ENCODE results near the gene DAPK2.

The DAPK2 gene

DNA sequence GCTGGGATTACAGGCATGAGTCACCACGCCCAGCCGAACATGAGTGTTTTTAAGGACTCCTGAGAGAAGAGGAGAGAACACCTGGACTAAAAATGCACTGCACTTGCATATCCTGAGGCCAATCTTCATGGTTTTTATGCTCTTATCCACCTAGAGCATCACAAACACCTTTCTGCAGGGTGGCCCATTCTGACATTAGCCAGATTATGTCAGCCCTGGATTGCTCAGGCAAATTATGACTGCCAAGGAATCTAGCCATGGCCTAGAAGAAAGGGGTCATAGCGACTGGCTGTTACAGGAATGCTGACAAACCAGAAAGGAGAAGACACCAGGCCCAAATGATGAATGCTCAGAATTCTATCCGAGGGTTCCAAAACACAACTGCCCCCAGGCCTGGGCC, 171.7 kb downstream of the DAPK2 start:
- no peak overlapping the region for H3K27ac ChIP-seq
- TF ChIP-seq CTCF (IDR thresholded peaks at IDR 0.05) (no peak), ZFX (IDR thresholded peaks at IDR 0.05; ENCODE audit: borderline replicate concordance) (no peak)

DNA sequence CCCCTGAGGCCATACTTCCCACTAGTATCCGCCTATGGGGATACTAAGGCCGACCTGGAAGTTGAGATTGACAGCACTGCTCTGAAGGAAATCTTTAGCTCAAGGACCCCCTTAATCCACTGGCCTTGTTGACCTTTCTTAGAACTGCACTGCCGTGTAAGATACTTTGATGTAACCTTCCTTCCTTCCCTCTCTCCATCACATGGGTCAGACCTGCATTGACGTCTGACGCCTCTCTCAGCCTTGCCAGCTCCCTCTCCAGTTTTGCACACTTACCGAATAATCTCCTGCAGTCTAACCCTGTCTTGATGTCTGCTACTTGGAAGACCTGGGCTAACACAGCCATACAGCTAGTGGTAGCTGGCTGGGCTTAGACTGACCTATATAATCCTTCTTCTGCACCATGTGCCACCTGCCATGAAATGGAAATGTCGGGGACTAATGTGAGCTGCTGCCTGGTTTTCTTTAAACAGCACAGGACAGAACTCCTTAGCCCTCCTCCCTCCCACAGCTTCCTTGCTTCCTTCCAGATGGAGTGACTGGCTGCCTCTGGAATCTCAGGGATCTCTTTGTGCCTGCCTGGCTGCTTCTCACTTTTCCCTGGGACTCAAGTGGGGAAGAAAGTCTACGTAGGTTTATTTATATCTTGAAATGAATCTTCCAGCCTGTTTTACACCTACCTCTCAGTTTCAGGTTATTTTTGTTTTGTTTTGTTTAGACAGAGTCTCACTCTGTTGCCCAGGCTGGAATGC, 173.3 kb downstream of the DAPK2 start:
- no peak overlapping the region for H3K27ac ChIP-seq
- TF ChIP-seq CTCF (IDR thresholded peaks at IDR 0.05) (no peak), ZFX (IDR thresholded peaks at IDR 0.05; ENCODE audit: borderline replicate concordance) (no peak)

DNA sequence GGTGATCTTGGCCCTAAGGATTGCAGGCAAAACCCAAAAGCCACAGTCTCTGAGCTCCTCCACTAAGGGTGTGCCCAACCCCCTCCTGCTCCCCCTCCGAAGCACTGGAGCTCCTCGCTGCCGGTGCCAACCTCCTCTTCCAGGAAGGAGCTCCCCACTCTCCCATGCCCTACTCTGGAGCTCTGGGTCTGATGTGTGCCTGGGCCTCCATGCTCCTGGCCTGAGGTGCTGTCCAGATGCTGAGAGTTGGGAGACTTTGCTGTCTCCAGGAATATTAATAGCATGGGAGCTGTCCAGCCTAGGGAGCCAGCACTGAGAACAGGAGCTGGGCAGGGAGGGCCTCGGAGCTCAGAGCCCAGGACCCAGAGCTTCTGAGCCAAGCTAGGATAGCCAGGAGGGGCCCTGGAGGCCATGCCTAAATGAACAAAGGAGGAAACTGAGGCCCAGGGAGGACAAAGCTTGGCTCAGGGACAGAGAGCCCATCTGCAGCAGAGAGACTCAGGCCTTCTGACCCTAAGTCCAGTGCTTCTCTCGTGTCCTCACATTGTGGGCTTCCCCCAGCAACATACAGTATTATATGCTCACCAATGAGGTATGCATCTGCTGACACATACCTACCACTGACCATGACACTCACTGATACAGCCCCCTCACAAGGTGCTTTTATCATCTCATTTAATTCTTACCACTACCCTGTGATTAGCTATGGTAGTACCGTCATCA, 175.6 kb downstream of the DAPK2 start:
- H3K27ac ChIP-seq = no peak overlapping the region
- TF ChIP-seq ZFX (IDR thresholded peaks at IDR 0.05; ENCODE audit: borderline replicate concordance) = no peak
- no peak for TF ChIP-seq CTCF (IDR thresholded peaks at IDR 0.05)

- no peak for TF ChIP-seq ZFX (IDR thresholded peaks at IDR 0.05; ENCODE audit: borderline replicate concordance)
These were observed 176.3 kb downstream of the DAPK2 start for GRCh38 chr15:63870043-63870394.

GRCh38 chr15:63869371-63870042, 176.8 kb downstream of the DAPK2 start:
- H3K27ac ChIP-seq = no peak overlapping the region
- no peak for TF ChIP-seq CTCF (IDR thresholded peaks at IDR 0.05)

More at GRCh38 chr15:63870043-63870394, 176.3 kb downstream of the DAPK2 start:
- no peak overlapping the region for H3K27ac ChIP-seq

- no peak overlapping the region for H3K27ac ChIP-seq
- no peak for TF ChIP-seq ZFX (IDR thresholded peaks at IDR 0.05; ENCODE audit: borderline replicate concordance)
- TF ChIP-seq CTCF (IDR thresholded peaks at IDR 0.05) = no peak
These were observed 182.1 kb downstream of the DAPK2 start for GRCh38 chr15:63864186-63864585.

GRCh38 chr15:63861946-63862517, 184.3 kb downstream of the DAPK2 start:
- TF ChIP-seq ZFX (IDR thresholded peaks at IDR 0.05; ENCODE audit: borderline replicate concordance) (no peak), CTCF (IDR thresholded peaks at IDR 0.05) (no peak)
- no peak overlapping the region for H3K27ac ChIP-seq

Data from 22Rv1 (cell line).